ENCODE results near the gene CFAP91.

- TF ChIP-seq, protein P1, sequence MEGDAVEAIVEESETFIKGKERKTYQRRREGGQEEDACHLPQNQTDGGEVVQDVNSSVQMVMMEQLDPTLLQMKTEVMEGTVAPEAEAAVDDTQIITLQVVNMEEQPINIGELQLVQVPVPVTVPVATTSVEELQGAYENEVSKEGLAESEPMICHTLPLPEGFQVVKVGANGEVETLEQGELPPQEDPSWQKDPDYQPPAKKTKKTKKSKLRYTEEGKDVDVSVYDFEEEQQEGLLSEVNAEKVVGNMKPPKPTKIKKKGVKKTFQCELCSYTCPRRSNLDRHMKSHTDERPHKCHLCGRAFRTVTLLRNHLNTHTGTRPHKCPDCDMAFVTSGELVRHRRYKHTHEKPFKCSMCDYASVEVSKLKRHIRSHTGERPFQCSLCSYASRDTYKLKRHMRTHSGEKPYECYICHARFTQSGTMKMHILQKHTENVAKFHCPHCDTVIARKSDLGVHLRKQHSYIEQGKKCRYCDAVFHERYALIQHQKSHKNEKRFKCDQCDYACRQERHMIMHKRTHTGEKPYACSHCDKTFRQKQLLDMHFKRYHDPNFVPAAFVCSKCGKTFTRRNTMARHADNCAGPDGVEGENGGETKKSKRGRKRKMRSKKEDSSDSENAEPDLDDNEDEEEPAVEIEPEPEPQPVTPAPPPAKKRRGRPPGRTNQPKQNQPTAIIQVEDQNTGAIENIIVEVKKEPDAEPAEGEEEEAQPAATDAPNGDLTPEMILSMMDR (conservative IDR thresholded peaks at IDR 0.05; ENCODE audit: low read depth in 2 of 2) = no peak
- TF ChIP-seq EZH2 (IDR thresholded peaks at IDR 0.05; ENCODE audit: low read depth, unreplicated experiment) (no peak), CREB1 (CRISPR knock-in tag; IDR thresholded peaks at IDR 0.05; ENCODE audit: low read depth) (no peak)
These were observed 38.5 kb upstream of the CFAP91 start for GRCh38 chr3:119664370-119664769.

All from GM23338 (cell line).